CD4-positive, alpha-beta T cell treated with Interleukin-2 at 100 ng/mL for 4 hours (primary cell): ENCODE measurements around the gene SHANK1.

ENCODE experiments used
- DNase-seq: peaks from one replicate; pipeline ENCODE4 v3.0.0-alpha.2; 2020; ENCODE audit warnings: low spot score

SHANK1 gene

DNA sequence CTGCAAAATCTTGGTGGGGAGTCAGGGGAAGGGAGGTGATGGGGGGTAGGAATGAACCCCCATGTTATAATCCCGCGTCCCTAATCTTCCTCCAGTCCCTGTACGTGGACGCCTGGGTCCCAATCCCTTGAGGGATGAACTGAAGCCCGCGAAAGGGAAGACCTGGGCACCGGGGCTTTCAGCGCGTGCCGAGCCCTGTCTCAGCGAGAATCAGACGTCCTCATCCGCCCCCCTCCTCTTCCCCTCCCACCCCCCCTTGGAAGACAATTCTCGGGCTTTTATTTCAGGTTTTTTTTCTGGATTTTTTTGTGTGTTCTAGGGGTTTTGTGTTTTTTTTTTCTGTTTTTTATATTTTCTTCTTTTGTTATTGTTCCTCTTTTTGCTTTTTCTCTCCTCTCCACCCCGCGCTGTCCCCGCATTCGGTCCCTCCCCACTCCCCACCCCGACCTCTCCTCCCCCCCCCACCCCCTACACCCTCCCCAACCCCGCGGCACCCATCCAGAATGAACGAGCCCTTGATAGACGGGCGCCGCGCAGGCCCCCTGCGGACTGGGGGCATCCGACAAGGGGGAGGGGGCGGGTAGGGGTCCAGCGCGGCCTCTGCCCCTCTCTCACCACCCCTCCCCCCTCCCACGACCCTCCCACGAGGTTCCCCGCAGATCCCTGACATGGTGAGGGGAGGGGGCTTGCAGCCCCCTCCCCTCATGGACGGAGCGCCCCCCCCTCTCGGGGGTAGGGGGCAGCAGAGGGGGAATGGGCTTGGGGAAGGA is 60.1 kb downstream of the SHANK1 start:
- no peak for DNase-seq

DNA sequence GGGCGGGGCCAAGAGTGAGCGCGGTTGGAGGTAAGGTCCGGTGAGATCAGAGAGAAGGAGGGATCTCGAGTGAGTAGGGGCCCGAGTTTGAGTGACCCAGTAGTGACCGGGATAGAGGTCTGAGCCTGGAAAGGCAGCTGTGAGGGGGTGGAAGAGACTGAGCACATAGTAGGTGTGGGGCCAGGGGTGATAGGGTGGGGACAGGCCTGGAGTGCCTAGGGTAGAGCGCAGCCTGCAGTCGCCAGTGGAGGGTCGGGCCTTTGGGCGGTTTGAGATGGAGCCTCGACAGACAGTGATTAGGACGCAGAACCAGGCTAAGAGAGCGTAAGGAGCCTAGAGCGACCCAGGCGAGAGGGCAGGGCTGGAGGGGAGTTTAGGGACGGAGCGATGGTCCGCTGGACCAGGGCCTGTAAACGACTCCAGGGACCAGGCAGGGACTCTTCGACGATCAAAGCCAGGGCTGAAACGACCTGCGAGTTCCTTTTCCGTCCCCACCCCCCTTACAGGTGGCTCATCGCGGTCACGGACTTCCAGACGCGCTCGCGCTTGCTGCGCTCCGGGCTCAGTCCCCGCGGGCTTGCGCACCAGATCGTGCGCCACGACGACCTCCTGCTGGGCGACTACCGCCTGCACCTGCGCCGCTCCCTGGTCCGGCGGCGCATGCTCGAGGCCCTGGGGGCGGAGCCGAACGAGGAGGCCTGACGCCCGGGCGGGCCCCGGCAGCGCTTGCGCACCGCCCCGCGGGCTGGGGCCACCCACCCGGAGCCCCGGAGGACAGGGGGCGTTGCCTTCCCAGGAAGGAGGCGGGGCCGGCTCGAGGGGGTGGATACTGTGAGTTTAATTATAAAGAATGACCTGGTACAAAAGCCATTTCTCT is 60.9 kb downstream of the SHANK1 start:
- peak; percentile 32 for DNase-seq

DNA sequence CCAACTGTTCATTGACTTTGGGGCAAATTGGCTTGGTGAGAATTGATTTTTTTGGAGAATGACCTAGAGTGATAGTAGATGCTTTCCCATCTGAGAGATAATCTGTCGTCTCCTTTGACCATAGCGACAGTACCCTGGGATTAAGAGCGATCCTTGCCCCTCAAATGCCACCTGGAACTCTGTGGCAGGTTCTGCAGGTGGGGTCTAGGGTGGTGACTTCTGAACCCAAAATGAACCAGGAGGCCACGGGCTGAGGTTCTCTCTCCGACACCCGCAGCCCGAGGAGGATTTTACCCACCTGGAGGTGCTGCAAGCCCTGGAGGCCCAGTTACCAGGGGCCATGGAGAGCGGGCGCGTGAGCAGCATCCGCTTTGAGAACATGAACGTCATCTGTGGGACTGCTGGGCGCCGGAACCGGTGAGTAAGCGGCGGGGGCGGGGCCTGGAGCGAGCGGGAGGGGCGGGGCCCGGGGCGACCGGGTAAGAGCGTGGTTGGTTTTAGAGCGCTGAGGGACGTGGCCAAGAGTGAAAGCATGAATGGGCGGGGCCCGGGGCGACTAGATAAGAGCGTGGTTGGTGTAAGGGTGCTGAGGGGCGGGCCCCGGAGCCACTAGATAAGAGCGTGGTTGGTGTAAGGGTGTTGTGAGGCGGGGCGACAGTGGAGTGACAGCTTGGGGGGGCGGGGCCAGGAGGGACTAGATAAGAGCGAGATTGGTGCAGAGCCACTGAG is 61.7 kb downstream of the SHANK1 start:
- DNase-seq = peak; percentile 58

DNA sequence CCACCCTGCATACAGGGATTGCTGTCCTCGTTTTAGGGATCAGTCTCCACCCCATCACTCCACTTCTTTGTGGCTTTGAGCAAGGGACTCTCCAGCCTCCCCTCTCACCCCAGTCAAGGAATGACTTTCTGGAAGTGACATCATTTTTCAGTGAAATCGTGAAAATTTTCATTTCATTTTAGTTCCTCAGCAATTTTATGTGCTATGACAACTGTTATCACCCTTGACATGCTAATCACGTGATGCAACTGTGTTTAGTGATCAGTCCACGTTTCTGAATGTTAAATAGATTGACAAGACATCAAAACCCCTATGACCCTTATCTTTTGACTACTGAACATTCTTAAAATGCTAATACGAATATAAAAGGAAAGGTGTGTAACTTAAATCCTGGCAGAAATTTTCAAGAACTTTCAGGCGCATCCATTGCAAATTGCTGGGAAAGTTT is 62.4 kb downstream of the SHANK1 start:
- no peak for DNase-seq

DNA sequence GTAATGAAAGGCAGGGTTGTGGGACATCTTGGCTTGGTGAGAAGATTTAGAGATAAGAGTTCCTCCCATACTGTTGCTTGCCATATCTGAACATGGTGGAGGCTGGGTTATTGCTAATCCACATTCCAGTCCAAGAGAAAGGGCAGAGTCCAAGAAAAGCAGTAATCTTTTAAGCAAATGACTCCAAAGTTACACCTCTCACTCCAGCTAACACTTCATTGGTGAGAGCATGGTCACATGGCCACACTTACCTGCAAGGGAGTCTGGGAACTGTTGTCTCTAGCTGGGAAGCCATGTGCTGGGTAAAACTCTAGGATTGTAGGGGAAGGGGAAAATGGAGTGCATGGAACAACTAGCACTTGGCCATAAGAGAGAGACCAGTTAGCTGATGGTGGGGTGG is 64.7 kb downstream of the SHANK1 start:
- DNase-seq = no peak

DNA sequence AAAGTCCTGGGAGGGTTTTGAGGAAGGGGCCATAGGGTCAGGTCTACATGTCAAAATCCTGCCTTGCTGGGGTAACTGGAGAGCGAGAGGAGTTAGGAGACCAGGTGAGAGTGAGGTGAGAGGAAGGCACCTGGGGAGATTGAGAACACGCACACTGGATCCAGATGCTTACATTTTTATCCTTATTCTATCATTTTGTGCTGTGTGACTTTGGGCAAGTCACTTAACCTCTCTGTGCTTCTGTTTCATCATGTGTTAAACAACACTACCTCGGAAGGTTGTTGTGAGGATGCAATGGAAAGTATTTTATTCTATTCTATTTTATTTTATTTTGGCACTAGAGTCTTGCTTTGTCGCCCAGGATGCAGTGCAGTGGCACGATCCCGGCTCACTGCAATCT is 66.9 kb downstream of the SHANK1 start:
- DNase-seq = no peak

DNA sequence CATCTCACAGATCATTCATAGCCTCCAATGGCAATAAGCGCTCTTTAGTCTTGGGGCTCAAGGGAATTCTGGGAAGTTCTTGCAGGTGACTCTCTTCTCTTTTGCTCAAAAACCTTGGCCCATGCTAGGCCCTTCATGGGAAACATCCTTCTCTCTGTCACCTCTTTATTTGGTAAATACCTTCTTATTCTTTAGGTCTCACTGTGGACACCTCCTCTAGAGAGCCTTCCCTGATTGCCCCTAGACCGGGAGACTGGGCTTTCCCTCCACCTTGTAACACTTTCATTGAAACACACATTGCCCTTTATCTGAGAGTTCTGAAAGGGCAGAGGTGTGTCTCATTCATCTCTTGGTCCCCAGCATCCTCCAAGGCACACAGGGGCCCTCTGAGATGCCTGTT is 68.4 kb downstream of the SHANK1 start:
- DNase-seq = no peak

DNA sequence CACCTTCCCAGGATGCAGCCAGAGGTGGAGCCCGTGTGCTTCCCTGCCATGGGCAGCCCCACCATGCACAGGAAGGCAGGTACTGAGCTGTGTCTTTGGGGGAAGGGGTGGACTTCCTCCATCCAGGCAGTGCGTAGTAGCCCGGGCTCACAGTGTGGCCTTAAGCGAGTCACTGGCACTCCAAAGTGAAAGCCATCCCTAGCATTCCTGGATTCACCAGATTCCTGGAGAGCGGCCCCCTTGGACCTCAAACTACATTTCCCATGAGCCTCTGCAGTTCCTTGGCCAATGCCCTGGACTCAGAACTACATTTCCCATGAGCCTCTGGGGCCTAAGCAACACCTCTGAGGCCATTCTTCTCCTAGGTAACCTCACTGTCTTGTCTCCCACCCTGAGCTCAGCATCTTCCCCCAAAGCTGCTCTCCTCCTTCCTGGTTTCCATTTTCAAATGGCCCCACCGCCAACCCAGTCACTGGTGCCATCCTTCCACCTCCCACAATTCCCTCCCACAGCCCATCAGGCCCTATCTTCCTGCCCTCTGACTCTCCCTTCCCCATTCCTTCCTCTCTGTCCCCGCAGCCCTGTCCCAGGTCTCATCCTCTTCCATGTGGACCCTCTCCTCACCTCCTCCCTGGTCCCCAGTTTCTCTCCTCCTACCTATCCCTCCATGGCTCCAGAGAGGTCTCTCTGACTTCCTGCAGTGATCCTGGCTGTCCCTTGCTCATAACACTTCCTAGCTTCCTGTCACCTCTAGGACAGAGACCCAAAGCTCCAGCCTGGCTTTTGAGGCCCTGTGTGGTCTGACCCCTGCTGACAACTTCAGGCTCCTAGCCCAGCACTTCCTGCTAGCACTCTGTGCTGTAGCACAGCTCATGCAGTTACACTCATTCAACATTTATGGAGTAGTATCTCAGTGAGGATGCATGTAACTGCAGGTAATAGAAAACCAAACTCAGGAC is 69.9 kb downstream of the SHANK1 start, which contains the start of gene C19orf81:
Gene C19orf81, plus strand, starts transcription at position 13 of the 959 bp plus-strand sequence. Its CDS starts 0 bp downstream, at position 13.
- no peak for DNase-seq

DNA sequence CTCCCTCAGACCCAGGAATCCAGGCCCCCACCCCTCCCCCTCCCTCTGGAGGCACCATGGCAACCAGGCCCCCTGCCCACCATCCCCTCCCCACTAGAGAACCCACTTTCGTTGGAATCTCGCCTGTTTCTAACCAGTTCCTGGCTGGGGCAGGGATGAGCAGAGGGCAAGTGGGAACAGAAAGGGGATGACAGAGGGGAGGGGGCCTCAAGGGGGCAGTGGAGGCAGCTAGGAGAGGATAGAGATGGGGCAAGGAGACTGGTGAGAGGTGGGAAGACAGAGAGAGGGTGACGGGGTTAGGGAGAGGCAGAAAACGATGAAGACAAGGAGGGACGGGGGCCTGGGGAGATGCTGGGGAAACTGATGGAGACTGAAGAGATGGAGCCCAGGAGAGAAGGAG is 70.9 kb downstream of the SHANK1 start:
- DNase-seq = no peak

DNA sequence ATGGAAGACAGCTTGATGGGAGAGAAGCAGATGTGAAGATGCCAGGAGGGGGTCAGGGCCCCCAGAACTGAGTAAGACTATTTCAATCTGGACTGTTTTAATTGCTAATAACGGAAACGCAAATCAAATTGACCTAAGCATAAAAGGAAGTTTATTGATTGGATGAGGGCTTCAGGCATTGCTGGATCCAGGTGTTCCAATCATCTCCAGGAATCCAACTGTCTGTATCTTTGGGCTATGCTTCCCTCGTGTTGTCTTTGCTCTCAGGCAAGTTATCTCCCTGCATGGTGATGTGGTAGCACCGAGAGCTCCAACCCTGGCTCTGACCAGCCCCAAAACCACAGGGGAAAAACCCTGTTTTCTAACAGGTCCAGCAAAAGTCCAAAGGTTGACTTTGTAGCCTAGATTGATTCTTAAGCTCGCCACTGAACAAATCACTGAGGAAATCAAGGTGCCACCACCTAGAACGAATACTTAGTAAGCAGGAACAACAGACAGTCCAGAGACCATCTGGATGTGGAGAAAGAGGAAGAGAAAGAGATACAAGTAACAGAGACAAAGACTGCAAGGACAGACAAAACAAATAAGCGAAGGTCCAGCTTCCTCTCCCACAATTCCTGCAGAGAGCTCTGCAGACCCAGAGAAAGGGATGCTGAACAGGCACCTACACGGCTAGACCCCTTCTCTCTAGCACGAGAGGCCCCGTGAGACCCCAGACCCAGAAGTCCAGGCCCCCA is 71.6 kb downstream of the SHANK1 start:
- DNase-seq = no peak

DNA sequence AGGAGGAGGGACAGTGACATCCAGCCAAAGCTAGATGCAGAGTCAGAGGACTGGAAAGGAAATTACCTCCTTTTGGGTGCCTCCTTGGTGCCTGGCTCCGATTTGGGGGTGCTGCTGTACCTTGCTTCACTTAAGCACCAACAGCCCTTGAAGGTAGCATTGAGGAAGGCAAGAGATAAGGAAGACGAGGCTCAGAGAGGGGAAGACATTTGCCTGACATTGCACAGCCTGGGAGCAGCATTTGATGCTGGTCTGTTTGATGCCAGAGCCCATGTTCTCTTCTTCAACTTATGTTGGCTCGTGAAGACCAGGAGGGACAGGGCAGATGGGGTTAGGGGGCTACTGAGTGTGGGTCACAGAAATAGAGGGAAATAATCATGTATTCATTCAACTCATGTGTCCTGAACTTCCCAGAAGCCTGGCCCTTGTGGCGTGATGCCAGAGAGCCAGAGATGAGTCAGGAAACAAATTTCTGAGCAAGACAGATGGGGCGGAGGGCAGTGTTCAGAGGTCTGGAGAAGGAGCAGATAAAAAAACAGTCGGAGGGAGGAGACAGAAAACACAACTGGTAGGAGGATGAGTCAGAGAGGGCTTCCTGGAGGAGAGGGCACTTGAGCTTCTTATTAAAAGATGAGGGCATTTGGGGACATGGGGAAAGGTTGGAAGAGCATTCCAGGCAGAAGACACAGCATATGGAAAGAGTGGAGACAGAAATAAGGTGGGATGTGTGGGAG is 73.4 kb downstream of the SHANK1 start:
- no peak for DNase-seq

DNA sequence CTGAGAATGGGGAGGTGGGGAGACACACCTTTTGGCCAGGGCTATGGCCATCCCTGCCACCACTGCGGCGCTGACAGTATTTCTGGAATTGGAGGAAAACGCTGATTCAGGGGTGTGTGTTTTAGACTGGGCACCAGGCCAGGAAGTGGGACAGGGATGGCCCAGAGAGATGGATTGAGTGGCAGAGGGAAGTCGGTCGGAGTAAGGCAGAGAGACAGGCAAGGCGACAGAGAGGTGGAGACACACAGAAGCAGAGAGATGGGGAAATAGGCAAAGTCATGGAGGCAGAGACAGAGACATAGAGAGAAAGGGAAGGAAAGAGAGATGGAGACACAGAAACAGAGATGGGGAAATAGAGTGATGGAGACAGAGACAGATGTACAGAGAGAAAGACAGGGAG is 74.5 kb downstream of the SHANK1 start:
- DNase-seq = no peak

DNA sequence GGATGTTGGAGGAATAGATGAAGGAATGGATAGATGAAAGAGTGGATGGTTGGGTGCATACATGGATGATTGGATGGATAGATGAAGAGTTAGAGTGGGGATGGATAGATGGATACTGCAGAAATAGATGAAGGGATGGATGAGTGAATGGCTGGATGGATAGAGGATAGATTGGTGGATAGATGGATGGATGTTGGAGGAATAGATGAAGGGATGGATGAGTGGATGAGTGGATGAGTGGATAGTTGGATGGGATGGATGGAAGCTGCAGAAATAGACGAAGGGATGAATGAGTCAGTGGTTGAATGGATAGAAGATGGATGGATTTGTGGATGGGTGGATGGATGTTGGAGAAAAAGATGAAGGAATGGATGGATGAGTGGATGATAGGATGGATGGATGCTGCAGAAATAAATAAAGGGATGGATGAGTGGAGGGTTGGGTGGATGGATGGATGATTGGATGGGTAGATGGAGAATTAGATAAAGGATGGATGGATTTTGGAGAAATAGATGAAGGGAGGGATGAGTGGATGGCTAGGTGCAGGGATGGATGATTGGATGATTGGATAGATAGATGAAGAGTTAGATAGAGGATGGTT is 75.2 kb downstream of the SHANK1 start:
- no peak for DNase-seq

DNA sequence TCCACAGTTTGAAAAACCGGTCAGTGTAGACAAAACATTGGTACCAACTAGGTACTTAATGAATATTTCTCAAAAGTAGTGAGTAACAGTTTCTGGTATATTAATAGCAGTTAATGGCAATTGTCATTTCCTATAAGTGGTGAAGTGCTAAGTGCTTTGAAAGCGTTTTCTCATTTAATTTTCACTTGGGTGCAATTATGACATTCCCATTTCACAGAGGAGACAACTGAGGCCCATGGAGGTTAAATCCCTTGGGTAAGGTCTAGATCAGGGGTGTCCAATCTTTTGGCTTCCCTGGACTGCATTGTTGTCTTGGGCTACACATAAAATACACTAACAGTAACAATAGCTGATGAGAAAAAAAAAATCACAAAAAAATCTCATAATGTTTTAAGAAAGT is 79.2 kb downstream of the SHANK1 start:
- DNase-seq = no peak

DNA sequence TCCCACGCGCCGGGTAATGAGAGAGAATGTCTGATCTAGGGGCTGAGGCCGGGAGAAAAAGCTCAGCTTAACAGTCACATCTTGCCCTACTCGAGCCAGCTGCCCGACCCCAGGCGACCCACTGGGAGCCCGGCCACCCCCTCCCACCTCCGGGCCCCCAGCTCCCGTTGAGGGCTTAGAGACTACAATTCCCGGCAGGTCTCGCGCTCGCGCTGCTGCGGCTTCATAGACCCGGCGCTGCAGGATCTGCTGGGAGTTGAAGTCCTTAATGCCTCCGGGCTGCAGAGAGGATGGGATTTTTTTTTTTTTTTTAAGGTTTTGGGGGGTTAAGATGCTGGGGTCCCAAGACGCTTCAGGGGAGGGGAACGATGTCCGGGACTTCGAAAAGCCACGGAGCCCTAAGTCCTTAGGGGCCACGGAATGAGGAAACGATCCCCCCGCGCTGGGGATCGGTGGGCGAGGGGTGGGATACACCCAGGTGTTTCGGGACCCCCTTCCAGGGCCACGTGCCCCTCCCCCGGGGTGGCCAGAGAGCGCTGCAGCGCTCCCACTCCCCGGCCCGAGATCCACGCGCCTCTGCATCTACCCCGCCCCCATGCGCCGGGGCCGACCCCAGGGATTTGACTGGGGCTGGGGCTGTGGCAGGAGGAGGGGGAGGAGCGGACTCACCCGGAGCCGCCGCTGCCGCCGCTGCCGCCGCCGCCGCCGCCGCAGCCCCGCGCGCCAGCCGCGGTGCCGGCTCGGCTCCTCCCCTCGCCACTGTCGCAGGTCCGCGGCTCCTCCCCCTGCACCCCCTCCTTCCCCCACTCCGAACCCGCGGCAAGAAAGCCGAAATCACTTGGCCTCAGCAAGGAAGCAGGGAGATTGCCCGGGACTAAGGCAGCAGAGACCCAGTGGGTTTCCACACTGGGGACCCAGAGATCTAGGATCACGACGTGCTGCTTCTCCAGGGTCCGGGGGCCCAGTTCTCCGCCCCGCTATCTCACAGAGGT is 80.2 kb downstream of the SHANK1 start, which contains the start of gene SYT3:
Gene SYT3, minus strand, starts transcription at position 761 of the 992 bp plus-strand sequence. CDS start 2,470 bp downstream, outside the sequence.
- DNase-seq = peak; percentile 5

DNA sequence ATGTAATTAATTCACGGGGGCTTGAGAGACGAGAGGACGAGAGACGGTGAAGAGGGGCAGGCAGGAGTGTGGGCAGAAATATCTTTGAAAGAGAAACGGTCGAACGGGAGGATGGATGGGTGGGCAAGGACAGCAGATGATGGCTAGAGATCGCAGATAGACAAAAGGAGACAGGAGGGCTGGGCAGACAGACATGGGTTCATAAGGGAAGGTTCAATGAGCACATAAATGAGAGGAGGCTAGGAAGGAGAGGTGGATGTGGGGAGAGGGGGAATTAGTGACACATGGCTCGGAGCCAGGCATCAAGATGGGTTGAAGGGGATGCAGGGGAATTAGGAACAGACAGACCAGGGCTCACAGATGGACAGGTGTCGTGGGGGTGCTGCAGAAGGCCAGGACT is 81.0 kb downstream of the SHANK1 start:
- no peak for DNase-seq

DNA sequence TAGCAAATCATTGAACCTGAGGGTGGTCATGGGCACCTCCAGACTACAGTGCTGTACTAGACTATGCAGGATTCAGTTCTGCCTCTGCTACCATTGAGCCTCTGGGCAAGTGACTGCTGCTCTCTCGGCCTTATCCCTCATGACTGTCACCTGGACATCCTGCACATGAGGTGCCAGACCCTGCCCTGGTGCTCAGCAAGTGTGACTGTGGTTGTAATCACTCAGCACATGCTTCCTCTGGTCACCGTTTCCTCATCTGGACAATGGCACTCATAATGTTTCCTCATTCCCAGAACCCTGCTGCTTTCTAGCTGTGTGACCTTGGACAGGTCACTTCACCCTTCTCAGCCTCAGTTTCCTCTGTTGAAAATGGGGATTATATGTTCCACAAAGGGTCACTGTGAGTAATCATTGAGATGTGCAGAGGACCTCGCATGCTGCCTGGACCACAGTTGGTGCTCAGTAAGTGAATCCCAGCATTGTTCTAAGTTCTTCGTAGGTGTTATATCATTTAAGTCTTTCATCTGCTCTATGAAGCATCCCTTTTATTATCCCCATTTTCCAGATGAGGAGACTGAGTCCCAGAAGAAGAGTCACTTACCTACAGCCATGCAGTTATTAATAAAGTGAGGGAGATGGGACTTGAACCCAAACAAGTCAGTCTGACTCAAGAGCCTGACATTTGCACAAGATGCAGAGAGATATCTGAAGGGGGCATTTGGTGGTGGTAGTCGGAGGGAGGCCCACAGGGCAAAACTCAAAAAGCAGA is 83.1 kb downstream of the SHANK1 start:
- no peak for DNase-seq
